Measurements from ENCODE around the gene PBRM1. TPM values are rescaled to one million over a fixed set of nuclear protein-coding genes. Genes with fewer than 3 reads are reported as not detected.
A peak's percentile ranks its signal among the peaks of the same experiment; 100 is the strongest.

Gene PBRM1
- total and polyA plus RNA-seq, 2 of the 8 experiments (the other 6 are each of a cell fraction or from before 2014, with no cell fraction given): 19.3 to 65.8 TPM

GRCh38 chr3:52685709-52686691, at the start of gene PBRM1, which contains the start of gene GNL3 (continued):
- TF ChIP-seq ATF3 (IDR thresholded peaks at IDR 0.05; ENCODE audit: insufficient read depth, low read depth, low read length) (peak; percentile 85), BACH1 (IDR thresholded peaks at IDR 0.05; ENCODE audit: low read length) (no peak), TCF12 (IDR thresholded peaks at IDR 0.05; ENCODE audit: low read depth, low read length) (no peak), USF2 (IDR thresholded peaks at IDR 0.05; ENCODE audit: low read length) (0 out of 2 replicates have a peak, but pooled peaks have one; percentile 20), SP1 (IDR thresholded peaks at IDR 0.05; ENCODE audit: low read depth, low read length) (no peak), MAX (IDR thresholded peaks at IDR 0.05) (peak; percentile 99), CHD7 (IDR thresholded peaks at IDR 0.05; ENCODE audit: insufficient replicate concordance, low read length) (no peak)

All from H1 (cell line).